Metanephros (tissue), 1 donor: ENCODE data around the gene FOXG1. TPM values are rescaled to one million over a fixed set of nuclear protein-coding genes. Genes with fewer than 3 reads are reported as not detected.

Experiments used
- total RNA-seq: library from RNA; depleted of rRNA; stranded (reverse); fragments of >200 nt; gene quantifications from one replicate; pipeline ENCODE4 v1.2.3, GENCODE V29; 2014

Gene FOXG1
- total RNA-seq = 0.06 TPM

GRCh38 chr14:28766469-28766955 is at the start of gene FOXG1:
FOXG1 (plus strand) TSS chr14:28766787; CDS start chr14:28767280, 493 bp downstream.

